HG03066 (cell line): Measurements from ENCODE around the gene TRAPPC1.
A peak's percentile ranks its signal among the peaks of the same experiment; 100 is the strongest.

Experiments
- ATAC-seq: cut with Tn5 transposase; IDR thresholded peaks from one replicate; pipeline ENCODE4 v1.9.1; 2021; ENCODE audit warnings: low read depth; ENCODE audit not compliant: unreplicated experiment

TRAPPC1 gene

DNA sequence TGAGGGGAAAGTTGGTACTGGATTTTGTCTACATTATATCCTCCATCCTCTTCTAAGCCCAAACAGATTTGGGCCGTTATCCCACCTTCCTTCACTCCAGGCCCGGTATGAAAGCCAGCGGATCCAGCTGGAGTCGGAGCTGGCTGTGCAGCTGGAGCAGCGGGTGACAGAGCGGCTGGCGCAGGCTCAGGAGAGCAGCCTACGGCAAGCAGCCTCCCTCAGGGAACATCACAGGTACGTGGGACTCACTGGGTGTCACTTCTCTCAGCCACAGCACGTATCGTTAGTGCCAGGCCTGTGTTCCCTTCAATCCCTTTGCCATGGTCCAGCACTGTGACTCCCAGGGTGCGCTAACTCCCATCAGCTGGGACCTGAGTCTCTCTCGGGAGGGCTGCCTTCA lies 11.5 kb upstream of the TRAPPC1 start:
- no peak for ATAC-seq

DNA sequence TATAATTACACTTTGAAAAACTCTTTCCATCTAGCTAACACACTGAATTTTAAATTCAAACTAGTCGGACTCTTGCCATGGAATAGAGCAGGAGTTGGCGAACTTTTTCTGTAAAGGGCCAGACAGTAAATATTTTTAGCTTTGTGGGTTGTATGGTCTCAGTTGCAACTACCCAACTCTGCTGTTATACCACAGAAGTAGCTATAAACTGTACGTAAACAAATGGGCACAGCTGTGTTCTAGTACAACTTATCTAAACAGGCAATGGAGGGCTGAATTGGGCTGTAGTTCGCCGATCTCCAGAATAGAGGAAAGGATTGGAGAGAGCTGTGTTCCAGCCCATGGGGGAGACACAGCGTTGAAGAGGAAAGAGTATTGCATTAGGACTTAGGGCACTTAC lies 9.0 kb upstream of the TRAPPC1 start:
- no peak for ATAC-seq

DNA sequence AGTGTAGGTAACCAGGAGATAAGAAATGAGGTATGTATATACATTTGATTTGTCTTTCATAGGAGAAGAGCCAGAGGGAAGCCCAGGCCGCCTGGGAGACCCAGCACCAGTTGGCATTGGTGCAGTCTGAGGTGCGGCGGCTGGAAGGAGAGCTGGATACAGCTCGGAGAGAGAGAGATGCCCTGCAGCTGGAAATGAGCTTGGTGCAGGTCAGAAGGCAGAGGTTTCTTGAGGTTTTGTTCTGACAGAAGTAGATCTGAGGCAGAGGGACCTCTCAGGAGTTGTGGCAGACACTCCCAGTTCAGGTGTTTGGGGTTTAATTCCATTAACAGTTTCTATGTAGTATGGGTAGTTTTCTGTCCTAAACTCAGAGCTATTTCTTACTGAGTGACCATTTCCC lies 8.3 kb upstream of the TRAPPC1 start:
- no peak for ATAC-seq

DNA sequence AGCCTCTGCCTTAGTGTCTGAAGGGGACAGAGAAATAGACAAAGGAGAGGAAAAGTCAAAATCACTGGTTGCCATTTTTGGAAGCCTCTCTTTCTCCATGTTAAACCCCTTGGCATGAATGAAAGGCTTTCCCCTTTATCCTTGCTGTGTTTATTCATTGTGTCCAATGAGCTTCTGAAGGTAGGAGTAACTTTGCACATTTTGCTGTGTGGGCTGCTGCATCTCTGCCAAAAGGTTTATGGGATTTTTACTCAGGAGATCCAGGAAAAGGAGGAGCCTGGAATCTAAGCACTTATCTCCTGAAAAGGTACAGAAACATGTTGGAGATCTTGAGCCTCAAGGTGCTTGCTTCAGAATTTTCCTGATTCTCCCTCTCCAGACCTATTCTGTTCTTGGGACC lies 4.1 kb upstream of the TRAPPC1 start:
- no peak for ATAC-seq

DNA sequence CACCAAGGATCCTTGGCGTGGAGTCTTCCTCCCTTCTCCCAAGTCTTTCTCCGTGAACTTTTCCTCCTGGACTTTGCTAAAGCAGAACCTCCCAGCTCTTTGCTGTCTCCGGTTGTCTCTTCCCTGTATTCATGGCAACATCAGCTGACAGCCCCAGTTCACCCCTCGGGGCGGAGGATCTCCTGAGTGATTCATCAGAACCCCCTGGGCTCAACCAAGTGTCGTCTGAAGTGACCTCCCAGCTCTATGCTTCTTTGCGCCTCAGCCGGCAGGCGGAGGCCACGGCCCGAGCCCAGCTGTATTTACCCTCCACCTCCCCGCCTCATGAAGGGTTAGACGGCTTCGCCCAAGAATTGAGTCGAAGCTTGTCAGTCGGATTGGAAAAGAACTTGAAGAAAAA lies 1.2 kb upstream of the TRAPPC1 start:
- ATAC-seq = no peak

DNA sequence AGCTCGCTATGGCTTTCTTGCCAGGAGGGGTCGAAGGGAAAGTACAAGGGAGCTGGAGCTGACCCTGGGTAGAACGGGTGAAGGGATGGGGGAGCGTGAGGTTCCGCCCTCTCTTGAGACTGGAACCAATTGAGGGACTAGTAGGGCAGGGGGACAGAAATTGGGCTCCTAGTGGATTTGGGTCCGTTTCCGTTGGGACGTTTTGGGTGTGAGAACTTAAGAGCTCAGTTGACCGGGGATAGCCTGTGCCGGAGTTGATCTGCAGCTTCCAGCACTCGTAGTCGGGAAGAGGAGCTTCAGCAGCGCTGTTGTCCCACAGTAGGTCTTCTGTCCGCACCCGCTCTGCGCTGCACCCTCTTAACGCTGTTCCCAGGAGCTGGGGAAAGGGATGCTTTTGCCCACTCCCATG lies 741 bp upstream of the TRAPPC1 start:
- peak; percentile 16 for ATAC-seq

DNA sequence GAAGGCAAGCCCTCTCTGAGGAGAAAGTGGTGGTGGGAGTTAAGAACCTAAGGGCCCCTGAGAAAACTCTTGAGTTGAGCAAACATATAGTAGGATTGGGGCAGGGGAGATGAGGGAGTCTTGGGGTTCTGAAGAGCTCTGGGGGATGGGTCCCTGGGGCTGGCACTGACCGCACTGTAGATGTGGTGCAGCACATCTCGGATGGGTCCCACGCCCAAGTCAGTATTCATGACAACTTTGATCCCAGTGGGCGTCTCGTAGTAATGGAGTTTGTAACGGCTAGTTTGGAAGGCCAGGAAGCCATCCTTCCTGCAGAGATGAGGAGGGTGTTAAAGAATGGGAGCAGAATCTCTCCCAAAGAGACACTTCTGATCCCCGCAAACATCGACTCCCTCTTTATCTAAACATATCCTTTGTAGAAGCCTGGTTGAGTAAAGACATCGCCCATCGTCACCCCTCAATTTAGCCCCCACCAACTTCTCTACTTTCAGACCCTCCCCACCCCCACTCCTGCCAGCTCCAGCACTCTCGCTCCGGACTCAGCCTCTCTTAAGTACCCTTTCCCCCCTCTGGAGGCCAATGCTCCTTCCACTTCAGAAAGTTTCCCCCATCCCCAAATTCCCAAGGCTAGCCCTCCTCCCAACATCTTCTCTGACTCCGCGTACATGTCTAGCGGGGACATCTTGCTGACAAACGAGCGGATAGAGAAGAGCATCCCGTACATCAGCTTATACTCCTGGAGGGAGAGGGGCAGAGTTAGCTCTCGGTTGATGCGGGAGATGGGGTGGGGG lies 710 bp downstream of the TRAPPC1 start:
- ATAC-seq = no peak

DNA sequence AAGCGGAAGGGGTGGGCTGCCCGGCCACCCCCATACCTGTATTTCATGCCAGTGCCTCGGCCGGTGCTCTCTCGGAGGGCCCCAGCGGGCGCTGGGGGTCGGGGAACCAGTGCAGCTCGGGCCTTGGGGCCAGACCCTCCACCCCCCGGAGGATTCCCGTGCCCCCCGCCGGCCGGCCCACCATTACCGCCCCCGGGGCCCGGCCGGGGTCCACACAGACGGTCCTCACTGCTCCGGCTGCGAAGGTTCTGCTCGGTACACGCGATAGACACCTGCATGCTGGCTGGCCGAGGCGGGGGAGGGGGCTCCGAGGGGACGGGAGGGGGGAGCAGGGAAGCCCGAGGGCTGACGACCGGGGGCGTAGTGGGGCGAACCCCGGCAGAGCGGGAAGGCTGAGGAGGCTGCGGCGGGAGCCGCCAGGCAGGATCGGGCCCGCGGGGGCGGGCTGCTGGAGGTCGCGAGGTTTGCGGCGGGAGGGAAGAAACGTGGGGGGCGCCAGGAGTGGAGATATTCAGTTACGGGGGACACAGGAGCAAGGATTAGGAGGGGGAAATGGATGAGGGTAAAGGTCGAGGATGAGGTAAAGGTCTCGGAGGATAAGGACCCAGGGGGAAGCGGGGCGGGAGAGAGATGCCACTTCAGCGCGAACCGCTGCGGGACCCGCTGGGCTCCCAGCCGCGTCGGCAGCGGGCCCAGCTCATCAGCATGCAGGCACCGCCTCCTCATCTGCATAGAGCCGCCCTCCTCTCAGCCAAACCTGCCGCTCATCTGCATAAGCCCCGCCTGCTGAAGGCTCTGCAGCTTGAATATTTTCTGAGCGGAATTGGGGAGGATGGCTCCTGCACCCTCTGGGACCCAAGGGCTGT lies 2.4 kb downstream of the TRAPPC1 start, which contains the start of gene KCNAB3:
KCNAB3 (minus strand) TSS at position 699 of the 866 bp plus-strand sequence; CDS start at position 278, 421 bp downstream.
- ATAC-seq = no peak

DNA sequence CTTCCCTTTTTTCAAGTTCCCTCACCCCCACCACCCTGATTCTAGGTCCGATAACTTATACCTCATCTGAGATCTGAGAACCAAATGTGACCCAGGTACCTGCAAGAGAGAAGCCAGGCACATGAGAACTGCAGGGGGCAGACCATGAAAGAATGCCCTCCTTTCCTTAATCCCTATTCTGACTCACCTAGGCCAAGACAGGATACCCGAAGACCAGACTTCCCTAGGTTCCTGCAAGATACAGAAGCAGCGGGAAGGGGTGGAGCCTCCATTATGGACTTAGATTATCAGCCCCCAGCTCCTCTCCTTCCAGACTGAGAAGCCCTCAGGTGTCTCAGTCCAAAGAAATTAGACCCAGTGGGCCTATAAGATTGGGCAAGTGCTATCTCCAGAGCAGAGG lies 4.2 kb downstream of the TRAPPC1 start:
- ATAC-seq = no peak

DNA sequence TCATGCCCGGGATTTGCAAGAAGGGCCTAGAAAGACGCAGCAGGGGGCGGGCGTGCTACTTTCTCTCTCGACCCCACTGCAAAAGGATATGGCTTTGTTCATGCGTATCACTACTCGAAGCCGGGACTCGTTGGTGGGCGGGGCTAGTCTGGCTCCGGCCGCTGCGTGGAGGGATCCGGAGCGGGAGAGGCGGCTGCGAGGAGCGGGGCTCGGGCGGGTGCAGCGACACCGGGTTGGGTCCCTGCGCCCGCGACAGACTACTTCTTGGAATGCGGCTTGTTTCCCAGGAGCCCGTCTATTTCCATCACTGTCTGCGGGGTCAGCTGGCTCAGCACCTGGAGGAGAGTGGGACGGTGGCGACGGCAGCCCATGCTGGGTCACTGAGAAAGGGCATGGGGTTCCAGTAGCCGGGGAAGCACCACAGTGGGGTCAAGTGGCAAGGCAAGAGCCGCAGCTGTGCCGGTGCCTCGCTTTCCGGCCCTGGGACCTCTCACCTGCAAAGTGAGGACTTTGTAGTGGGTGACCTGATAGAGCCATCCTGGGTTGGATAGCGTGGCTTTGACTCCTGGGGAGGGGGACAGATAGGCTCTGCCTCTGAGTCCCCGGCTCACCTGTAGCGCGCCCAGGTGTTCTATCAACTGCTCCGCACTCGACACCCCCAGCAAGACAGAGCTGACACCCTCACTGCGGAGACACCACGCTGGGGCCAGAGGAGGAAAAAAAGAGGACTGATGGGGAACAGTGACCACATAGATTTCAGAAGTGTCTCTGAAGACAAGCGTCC lies 8.7 kb downstream of the TRAPPC1 start:
- ATAC-seq = no peak

DNA sequence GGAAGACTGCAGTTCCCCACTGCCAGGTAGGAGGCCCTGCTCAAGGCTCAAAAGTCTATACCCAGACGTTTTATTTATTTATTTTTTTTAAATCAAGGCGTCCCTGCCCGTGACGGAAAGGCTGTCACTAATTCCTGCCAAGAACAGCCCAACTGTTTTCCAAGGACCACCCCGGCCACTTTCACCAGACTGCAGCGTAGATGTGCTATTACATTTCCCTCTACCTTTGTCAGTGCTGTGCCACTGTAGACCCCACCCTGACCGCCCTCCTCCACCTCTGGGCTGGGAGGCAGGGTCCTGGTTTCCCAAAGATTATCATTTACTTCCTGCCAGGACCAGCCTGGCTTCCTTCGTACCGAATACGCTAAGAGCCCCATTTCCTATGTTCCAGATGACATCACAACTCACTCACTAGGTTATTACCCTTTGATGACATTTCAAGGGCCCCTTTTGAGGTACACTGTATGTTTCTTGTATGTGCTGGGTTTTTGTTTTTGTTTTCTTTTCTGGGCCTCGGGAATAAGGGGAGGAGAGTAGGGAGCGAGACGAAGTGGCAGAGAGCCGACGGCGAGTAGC lies 9.4 kb downstream of the TRAPPC1 start:
- no peak for ATAC-seq

DNA sequence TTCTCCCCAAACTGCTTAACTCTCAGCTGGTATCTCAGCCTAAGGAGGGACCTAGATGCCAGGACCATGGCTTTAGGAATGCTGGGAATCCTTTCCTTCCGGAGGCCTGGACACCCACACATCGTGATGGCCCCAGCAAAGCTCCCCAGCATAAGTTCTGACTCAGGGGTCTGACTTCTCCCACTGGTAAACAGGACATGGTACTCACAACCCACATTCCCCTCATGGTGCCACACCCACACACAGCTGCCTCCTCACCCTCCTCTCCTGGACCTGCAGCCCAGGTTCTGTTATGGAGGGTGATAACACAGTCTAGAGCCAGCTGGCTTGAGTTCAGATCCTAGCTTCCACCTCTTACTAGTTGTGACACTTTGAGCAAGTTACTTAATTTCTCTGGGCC lies 14.9 kb downstream of the TRAPPC1 start:
- no peak for ATAC-seq

DNA sequence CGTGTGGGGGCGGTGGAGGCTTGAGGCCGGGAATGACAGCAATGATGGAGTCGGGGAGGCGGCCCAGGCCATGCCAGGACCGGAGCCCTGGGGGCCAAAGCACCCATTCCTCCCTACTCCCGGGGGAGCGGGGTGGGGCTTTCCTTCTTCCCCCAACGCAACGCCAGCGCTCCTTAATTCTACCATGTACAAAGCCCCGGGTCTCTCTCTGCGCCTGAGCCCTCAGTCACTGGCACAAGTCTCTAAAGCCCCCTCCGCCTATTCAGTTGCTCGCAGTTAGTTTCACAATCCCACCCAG lies 15.4 kb downstream of the TRAPPC1 start:
- ATAC-seq = no peak

DNA sequence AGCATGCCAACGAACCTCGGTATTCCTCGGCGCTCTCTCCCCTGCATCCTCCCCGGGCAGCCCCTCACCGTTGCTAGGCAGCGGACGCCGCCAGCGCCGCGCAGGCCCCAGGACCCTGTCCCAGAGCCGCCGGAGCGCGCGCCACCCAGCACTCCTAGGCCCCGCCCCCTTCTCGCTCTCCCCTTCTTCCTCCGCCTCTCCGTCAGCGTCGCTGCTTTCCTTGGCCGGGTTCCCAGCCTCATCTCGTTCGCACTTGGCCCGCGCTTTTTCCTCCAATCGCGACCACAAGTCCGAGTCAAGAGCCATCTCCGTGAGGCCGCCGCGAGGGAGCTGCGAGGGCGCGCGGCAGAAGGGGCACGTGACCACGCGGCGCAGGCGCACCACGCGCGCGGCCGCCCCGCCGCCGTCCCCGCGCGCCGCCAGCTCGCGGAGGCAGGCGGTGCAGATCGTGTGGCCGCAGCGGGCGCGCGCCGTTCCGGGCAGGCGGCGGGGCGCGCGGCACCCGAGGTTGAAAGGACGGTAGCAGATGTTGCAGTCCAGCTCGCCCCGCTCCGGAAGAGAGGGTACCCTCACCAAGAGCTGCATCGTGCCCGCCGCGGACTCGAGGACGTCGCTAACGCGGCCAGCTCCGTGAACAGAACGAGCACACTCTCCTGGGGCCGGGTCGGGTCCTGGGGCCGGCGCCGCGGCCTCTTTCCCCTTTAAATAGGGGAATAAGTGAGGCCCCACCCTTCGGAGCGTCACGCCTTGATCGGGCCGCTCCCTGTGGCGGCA lies 15.9 kb downstream of the TRAPPC1 start, which contains the start of gene RNF227:
RNF227 (minus strand) TSS at position 679 of the 774 bp plus-strand sequence; CDS start at position 585, 94 bp downstream.
- peak; percentile 70 for ATAC-seq

DNA sequence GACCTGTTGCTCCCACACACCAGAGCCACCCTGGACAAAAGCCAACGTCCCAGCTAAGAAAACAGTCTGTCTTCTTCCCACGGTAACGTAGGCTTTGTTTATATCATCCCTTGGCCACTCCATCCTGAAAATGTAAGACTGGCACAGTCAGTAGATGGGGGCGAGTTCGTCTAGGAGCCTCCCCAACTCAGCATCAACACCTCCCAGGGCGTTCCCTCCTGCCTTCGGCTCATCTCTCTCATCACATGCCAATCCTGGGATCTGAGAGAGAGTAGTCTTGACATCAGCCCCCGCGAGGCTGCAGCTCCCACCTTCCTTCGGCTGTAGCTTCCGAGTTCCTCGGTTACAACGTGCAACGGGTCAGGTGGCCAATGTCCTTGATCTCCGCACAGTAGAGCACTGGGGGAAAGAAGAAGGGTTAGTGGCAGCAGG lies 16.6 kb downstream of the TRAPPC1 start:
- ATAC-seq = no peak

DNA sequence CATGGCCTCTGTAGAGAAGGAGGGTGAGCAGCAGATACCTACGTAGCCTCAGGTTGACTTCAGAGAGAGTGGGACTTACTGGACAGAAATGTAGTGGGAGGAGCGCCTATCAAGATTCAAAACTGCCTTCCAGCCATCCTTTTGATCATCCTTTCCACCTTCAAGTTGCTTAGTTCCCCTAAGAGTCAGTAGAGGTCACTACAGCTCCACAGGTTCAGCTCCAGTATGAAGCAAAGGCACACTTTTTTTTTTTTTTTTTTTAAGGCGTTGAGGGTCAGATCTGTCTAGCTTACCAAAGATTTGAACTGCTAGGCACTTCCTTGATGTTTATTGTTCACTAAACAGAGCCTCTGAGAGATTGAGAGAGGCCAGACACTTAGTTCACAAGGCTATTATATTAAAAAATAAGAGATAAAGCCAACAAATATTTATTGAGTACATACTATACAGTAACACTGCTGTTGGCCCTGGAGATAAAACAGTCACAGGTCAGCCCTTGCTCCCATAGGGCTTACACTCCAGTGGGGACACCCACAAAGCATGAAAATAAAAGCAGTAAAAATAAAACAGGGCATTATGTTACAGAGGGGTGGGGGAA lies 18.7 kb downstream of the TRAPPC1 start:
- no peak for ATAC-seq

DNA sequence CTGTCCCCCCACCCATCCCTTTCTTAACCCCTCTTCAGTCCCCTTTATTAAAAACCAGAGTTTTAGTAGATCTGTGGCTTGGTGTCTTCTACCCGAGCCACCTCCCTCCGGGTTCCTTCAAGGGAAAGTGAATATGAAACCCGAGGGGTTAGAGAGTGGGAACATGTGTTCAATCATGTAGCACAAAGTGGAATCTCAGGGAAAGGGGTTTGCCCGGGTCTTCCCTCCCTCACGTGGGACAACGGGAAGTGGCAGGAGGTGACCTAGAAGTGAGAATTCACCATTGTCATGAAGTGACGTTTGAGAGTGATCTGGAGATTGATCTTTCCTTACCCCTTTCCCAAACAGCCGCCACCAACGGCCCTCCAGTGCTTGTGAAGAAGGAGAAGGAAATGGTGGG lies 20.6 kb downstream of the TRAPPC1 start:
- no peak for ATAC-seq

DNA sequence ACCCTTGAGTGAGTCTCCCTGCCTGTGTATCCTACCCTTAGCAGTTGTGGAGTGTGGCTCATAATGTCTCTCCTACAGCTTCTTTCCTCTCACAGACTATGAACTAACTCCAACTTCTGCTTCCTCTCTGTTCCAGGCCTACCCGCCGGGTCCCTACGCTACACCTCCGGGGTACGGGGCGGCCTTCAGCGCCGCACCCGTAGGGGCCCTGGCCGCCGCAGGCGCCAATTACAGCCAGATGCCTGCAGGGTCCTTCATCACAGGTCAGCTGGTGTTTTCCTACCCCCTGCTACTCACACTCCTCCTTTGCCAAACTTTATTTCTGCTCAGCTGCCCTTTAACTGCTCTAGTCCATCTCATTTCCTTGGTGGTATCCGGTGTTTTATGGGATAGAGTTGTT lies 21.0 kb downstream of the TRAPPC1 start:
- no peak for ATAC-seq

DNA sequence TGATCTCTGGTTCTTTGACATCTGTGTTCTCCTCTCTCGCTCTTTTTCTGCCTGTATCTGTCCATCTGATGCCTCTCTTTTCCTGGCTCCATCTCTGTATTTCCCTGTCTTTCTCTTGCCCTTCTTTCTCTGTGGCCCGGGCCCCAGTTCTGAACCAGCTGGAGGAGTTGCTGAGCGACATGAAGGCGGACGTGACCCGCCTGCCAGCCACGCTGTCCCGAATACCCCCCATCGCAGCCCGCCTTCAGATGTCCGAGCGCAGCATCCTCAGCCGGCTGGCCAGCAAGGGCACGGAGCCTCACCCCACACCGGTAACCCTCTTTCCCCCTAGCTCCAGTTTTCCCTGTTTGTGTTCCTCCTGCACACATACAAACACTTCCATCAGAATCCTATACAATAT lies 21.5 kb downstream of the TRAPPC1 start:
- ATAC-seq = no peak
